Measurements from ENCODE around the gene MT1H.

Gene MT1H

GRCh38 chr16:56684256-56684925 lies 14.8 kb downstream of the MT1H start:
- DNase-seq (ENCODE audit: low read depth in 1 of 2, low spot score in 1 of 2), result no peak

DNA sequence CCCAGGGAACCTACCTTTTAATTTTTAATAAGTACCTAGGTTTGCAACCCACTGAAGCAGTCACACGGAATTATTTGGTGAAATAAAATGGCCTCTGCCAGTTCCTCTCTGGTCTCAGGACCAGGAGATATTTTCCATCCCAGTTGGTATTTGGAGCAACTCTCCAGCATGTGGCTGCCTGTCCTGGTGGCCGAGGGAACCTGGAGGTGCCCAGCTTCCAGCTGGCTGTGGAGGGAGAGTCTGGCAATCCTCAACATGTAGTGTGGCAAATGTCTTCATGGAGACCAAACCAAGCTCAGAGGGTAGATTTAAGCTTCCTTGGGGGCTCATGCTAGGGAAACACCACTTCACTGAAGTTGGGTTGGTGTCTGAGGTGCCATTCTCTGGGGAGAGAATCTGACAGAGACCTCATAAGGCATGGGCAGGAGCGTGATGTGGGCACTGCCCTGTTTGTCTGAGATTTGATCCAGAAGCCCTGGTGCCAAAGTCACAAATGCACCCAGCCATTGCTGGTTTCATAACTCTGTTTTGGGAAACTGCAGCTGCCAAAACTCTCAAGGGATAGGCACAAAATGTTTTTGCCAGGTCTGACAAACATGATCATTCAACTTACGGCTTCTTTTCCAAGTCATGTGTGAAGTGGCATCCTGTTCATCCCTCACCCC lies 15.4 kb downstream of the MT1H start:
- DNase-seq (ENCODE audit: low read depth in 1 of 2, low spot score in 1 of 2), result no peak

GRCh38 chr16:56686758-56687157 lies 17.1 kb downstream of the MT1H start:
- no peak for DNase-seq (ENCODE audit: low read depth in 1 of 2, low spot score in 1 of 2)

DNA sequence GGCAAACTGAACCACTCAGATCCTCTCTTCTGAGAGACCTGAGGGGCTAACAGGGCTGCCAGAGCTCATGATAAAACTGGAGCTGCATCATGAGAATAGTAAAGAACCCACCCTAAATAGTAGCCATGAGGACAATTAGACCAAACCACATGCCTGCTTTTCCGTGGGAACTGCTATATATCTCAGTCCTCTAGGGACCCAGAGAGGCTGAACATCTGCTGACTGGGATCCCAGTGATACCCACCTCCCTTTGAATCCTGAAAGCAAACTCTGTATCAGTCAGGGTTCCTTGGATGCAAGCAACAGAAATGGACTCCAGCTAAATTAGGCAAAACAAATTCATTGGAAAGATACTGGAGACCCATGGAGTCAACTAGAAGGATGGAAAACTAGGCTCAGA lies 19.1 kb downstream of the MT1H start:
- no peak for DNase-seq (ENCODE audit: low read depth in 1 of 2, low spot score in 1 of 2)

GRCh38 chr16:56689171-56689570 lies 19.6 kb downstream of the MT1H start:
- no peak for DNase-seq (ENCODE audit: low read depth in 1 of 2, low spot score in 1 of 2)

- DNase-seq (ENCODE audit: low read depth in 1 of 2, low spot score in 1 of 2), result no peak
These were observed 21.0 kb downstream of the MT1H start for GRCh38 chr16:56690420-56691122.

DNA sequence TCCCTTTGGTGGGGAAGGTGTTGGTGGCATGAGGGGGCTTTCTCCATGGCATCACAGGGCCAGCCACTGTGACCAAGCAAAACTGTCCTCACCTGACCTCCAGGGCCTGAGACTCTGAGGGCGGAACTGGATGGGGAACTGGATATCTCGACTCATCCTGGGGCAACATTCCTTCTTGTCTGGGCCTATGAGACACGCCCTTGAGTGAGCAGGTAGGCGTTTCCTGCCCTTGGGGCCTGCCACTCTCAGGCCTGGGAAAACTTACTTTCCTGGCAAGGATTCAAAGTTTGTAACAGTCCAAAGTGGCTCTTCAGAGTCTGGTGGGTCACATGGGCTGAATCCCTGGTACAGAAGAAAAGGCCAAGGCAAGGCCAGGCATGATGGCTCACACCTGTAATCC lies 22.3 kb downstream of the MT1H start:
- no peak for DNase-seq (ENCODE audit: low read depth in 1 of 2, low spot score in 1 of 2)

DNA sequence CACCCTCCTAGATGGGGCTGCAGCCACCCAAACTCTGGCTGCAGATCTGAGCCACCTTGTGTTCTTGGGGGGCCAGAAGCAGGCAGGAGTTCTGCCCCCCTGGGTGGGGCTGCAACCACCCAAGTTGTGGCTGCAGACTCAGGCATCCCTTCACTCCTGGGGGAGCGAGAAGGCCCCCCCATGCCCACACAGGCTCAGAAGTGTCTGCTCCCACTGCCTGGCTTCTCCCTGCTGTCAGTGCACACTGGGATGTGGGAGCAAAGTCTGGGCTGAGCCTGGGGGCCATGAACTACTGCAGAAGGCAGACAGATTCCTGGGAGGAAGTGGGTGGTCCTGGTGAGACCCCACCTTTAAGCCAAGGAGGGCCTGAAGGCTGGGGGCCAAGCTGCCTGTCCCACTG lies 25.6 kb downstream of the MT1H start:
- no peak for DNase-seq (ENCODE audit: low read depth in 1 of 2, low spot score in 1 of 2)

GRCh38 chr16:56697456-56698155 lies 28.0 kb downstream of the MT1H start:
- no peak for DNase-seq (ENCODE audit: low read depth in 1 of 2, low spot score in 1 of 2)

- DNase-seq (ENCODE audit: low read depth in 1 of 2, low spot score in 1 of 2), result no peak
These were observed 30.6 kb downstream of the MT1H start for GRCh38 chr16:56700195-56700594.

DNA sequence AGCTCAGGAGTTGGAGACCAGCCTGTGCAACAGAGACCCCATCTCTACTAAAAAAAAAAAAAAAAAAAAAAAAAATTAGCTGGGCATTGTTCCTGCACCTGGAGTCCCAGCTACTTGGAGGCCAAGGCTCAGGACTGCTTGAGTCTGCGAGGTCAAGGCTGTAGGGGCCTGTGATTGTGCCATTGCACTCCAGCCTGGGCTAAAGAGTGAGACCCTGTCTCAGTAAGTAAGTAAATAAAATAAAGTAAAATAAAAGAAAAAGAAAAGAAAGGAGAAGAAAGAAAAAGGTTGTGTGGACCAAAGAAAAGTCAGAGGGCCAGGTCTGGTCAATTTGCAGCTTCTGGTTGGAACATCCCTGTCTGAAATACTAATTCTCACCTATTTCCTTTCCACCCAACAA lies 31.0 kb downstream of the MT1H start:
- DNase-seq (ENCODE audit: low read depth in 1 of 2, low spot score in 1 of 2), result no peak

DNA sequence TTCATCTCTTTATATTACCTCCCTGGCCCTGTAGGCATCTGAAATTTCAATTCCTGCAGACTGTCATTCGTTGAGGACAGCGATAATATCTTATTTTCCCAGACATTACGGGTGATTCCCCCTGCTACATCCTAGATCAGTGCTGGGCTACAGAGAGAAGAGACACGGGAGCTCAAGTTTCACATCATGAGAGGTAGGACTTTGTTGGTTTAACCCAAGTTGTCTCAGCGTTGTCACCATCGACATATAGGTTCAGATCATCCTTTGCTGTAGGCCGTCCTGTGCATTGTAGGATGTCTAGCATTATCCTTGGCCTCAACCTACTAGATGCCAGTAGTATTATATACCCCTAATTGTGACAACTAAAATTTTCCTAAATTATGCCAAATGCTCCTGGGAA lies 31.9 kb downstream of the MT1H start:
- DNase-seq (ENCODE audit: low read depth in 1 of 2, low spot score in 1 of 2), result no peak

GRCh38 chr16:56702836-56703235 lies 33.2 kb downstream of the MT1H start:
- DNase-seq (ENCODE audit: low read depth in 1 of 2, low spot score in 1 of 2), result no peak

DNA sequence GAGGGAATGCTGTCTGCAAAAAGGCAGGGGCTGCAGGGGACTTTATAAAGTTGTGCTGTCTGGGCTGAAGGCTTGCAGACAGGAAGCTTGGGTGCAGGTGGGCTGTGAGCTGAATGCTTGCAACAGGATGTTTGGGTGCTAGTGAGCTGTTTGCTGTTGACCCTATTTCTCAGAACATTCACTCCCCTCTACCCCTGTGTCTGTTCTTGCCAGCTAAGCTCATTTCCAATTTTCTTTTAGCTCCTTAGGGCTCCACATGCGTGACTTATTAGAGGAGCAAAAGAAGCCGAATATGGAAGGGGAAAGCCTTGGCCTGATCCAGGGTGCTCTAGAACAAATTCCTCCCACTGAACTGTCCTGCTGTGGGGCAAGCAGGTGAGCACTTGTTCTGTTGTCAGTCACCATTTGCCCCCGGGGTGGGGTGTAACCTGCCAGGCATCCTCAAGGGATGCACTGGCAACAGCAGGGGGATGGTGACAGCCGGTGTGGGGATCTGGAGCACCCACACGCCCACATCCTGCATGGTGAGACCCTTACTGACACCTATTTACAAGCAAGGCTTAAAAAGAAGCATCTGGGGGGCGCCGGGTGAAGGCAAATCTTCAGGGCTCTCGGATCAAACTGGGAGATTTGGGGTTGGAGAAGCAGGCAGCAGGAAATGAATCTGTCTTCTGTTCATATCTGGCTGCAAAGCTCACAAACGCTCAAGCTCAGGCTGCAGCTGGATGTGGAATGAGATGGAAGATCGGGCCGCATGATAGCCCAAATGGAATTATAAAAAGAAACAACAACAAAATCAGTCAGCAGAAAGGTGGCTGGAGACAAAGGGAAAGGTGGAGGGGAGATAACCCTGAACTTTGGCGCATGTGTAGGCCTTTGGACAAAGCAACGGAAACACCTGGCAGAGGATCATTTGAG lies 39.2 kb downstream of the MT1H start:
- no peak for DNase-seq (ENCODE audit: low read depth in 1 of 2, low spot score in 1 of 2)

- no peak for DNase-seq (ENCODE audit: low read depth in 1 of 2, low spot score in 1 of 2)
These were observed 39.9 kb downstream of the MT1H start for GRCh38 chr16:56709443-56710040.

DNA sequence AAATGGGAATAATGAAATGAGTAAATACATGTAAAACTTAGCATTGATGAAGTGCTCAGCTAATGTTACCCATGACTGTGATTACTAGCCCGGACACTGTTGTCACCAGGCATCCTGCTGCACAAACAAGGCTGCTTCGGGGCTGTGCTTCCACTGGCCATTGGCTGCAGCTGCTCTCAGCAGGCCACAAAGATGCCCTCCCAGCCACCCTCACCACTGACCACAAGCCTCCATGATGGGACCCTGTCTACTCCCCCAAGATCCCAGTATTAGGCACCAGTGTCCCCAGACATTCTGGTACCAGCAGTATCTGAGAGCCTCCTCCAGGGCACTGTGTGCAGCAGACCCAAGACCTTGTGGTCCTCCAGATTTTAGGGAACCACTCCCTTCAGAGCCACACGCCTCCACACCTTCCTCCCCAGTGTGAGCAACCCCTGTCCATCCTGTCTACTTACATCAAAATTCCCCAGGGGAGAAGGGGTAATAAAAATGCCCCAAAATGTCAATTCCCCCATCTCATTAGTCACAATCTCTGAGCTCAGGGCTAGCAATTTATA lies 40.6 kb downstream of the MT1H start:
- DNase-seq (ENCODE audit: low read depth in 1 of 2, low spot score in 1 of 2), result no peak

GRCh38 chr16:56711862-56712261 lies 42.2 kb downstream of the MT1H start:
- no peak for DNase-seq (ENCODE audit: low read depth in 1 of 2, low spot score in 1 of 2)

GRCh38 chr16:56713794-56714193 lies 44.2 kb downstream of the MT1H start:
- DNase-seq (ENCODE audit: low read depth in 1 of 2, low spot score in 1 of 2), result no peak

GRCh38 chr16:56715126-56715525 lies 45.5 kb downstream of the MT1H start:
- no peak for DNase-seq (ENCODE audit: low read depth in 1 of 2, low spot score in 1 of 2)

DNA sequence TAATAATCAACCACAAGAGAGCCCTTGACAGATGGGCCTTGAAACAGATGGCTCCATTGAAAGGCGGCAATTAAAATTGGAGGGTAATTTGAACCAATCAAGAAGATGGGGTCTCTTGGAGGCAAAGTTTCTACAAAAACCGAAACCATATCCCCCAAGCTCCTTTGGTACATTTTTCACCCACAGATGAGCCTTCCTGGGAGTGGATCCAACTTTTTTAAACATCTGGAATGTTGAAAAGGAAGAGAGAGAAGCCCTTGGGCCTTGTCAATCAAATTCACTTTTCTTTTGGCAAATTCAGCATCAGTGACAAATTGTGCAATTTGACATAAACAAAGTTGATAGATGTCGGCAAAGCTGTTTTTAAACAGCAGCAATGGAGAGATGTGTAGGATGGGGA lies 47.1 kb downstream of the MT1H start:
- DNase-seq (ENCODE audit: low read depth in 1 of 2, low spot score in 1 of 2), result no peak

All from activated T-helper 1 cell treated with anti-CD3 and anti-CD28 coated beads, Interleukin-2, amount 50 U/mL, for 16 hours (primary cell).